Activated T-helper 1 cell treated with anti-CD3 and anti-CD28 coated beads, Interleukin-12 subunit alpha, Interleukin-12 subunit beta, Interleukin-2, Interleukin-4 antibody, amounts not matched to agents 30 ng/mL and 10 ng/mL and 1 ng/mL, durations not matched to agents 14 hours and 24 hours and 36 hours (primary cell): ENCODE data around the gene ACOX3. TPM values are rescaled to one million over a fixed set of nuclear protein-coding genes. Genes with fewer than 3 reads are reported as not detected.

Experiments used
- DNase-seq: peaks from one replicate; pipeline ENCODE4 v3.0.0; 2021; ENCODE audit warnings: low spot score
- H3K27ac Mint-ChIP-seq: one replicate; pipeline ENCODE4 v1.8.0; 2021; ENCODE audit warnings: mild to moderate bottlenecking, mixed read lengths
- H3K27me3 Mint-ChIP-seq: one replicate; pipeline ENCODE4 v1.8.0; 2022; ENCODE audit warnings: mild to moderate bottlenecking, moderate library complexity, mixed read lengths; ENCODE audit not compliant: insufficient read depth
- H3K36me3 Mint-ChIP-seq: one replicate; pipeline ENCODE4 v1.8.0; 2021; ENCODE audit warnings: low read depth, mixed read lengths
- H3K4me1 Mint-ChIP-seq: one replicate; pipeline ENCODE4 v1.8.0; 2021; ENCODE audit warnings: low read depth, mixed read lengths
- H3K4me3 Mint-ChIP-seq: one replicate; pipeline ENCODE4 v1.8.0; 2021; ENCODE audit warnings: mild to moderate bottlenecking, moderate library complexity, mixed read lengths
- H3K9me3 Mint-ChIP-seq: one replicate; pipeline ENCODE4 v1.8.0; 2021; ENCODE audit warnings: mixed read lengths
- intact Hi-C: fragments of 100-400 bp; cut with micrococcal nuclease; formaldehyde crosslinking; loops from one replicate; pipeline ENCODE4 v1.15.1; 2024
- total RNA-seq: library from RNA; stranded (reverse); gene quantifications from 2 replicates; pipeline ENCODE4 v1.2.3, GENCODE V29; 2022

ACOX3 gene
- total RNA-seq, 1 donor from 2014 or later = 20.7 TPM

- DNase-seq = no peak
- no peaks in the 10 kb centered on the region for H3K9me3 Mint-ChIP-seq
- peaks cover 9% of the 10 kb centered on the region for H3K36me3 Mint-ChIP-seq
- H3K4me1 Mint-ChIP-seq = no peaks in the 10 kb centered on the region
- H3K27ac Mint-ChIP-seq = no peak overlapping the region
- intact Hi-C loops = no loop called here
- H3K4me3 Mint-ChIP-seq = no peak overlapping the region
- H3K27me3 Mint-ChIP-seq = no peaks in the 10 kb centered on the region
Observed at GRCh38 chr4:8473198-8473919, 32.8 kb upstream of the ACOX3 start.

- Mint-ChIP-seq H3K4me3 (no peak overlapping the region), H3K27ac (no peak overlapping the region), H3K27me3 (no peaks in the 10 kb centered on the region), H3K9me3 (no peaks in the 10 kb centered on the region), H3K36me3 (peaks cover 9% of the 10 kb centered on the region), H3K4me1 (no peaks in the 10 kb centered on the region)
- DNase-seq = no peak
- intact Hi-C loops = no loop called here
Observed at GRCh38 chr4:8472689-8473197, 32.2 kb upstream of the ACOX3 start.

- Mint-ChIP-seq H3K27ac (no peak overlapping the region), H3K27me3 (no peaks in the 10 kb centered on the region), H3K9me3 (no peaks in the 10 kb centered on the region), H3K4me3 (no peak overlapping the region), H3K36me3 (peaks cover 9% of the 10 kb centered on the region), H3K4me1 (no peaks in the 10 kb centered on the region)
- intact Hi-C loops = no loop called here
- DNase-seq = no peak
Observed at GRCh38 chr4:8472158-8472688, 31.7 kb upstream of the ACOX3 start.

- intact Hi-C loops = no loop called here
- H3K4me3 Mint-ChIP-seq = no peak overlapping the region
Observed at GRCh38 chr4:8471211-8471875, 30.8 kb upstream of the ACOX3 start.

GRCh38 chr4:8470451-8471024 is 30.0 kb upstream of the ACOX3 start:
- intact Hi-C loops = no loop called here
- no peaks in the 10 kb centered on the region for H3K9me3 Mint-ChIP-seq
- no peak overlapping the region for H3K27ac Mint-ChIP-seq
- no peak overlapping the region for H3K4me3 Mint-ChIP-seq
- peaks cover 14% of the 10 kb centered on the region for H3K36me3 Mint-ChIP-seq
- H3K4me1 Mint-ChIP-seq = no peaks in the 10 kb centered on the region
- DNase-seq = no peak
- H3K27me3 Mint-ChIP-seq = no peaks in the 10 kb centered on the region

More at GRCh38 chr4:8471211-8471875, 30.8 kb upstream of the ACOX3 start:
- Mint-ChIP-seq H3K27ac (no peak overlapping the region), H3K27me3 (no peaks in the 10 kb centered on the region), H3K9me3 (no peaks in the 10 kb centered on the region), H3K4me1 (no peaks in the 10 kb centered on the region), H3K36me3 (peaks cover 14% of the 10 kb centered on the region)
- no peak for DNase-seq

- Mint-ChIP-seq H3K4me1 (no peaks in the 10 kb centered on the region), H3K36me3 (peaks cover 19% of the 10 kb centered on the region), H3K9me3 (no peaks in the 10 kb centered on the region), H3K27me3 (no peaks in the 10 kb centered on the region), H3K4me3 (no peak overlapping the region), H3K27ac (no peak overlapping the region)
- no peak for DNase-seq
- intact Hi-C loops = no loop called here
Observed at GRCh38 chr4:8469550-8469949, 29.0 kb upstream of the ACOX3 start.

- Mint-ChIP-seq H3K27ac (no peak overlapping the region), H3K36me3 (peaks cover 19% of the 10 kb centered on the region), H3K27me3 (no peaks in the 10 kb centered on the region), H3K4me1 (no peaks in the 10 kb centered on the region), H3K4me3 (no peak overlapping the region), H3K9me3 (no peaks in the 10 kb centered on the region)
- intact Hi-C loops = loop anchor here (1.0 kb wide), 1 partner anchor 78 kb away; no protein-coding TSS in a partner anchor
- DNase-seq = peak; percentile 25
Observed at GRCh38 chr4:8468746-8469535, 28.4 kb upstream of the ACOX3 start.

GRCh38 chr4:8467016-8467415 is 26.5 kb upstream of the ACOX3 start:
- no peak for DNase-seq
- H3K36me3 Mint-ChIP-seq = peaks cover 20% of the 10 kb centered on the region
- H3K4me1 Mint-ChIP-seq = no peaks in the 10 kb centered on the region
- H3K27ac Mint-ChIP-seq = no peak overlapping the region
- H3K9me3 Mint-ChIP-seq = no peaks in the 10 kb centered on the region
- H3K4me3 Mint-ChIP-seq = no peak overlapping the region
- H3K27me3 Mint-ChIP-seq = no peaks in the 10 kb centered on the region
- intact Hi-C loops = no loop called here

- no peak overlapping the region for H3K4me3 Mint-ChIP-seq
- H3K27ac Mint-ChIP-seq = no peak overlapping the region
- DNase-seq = no peak
- no peaks in the 10 kb centered on the region for H3K9me3 Mint-ChIP-seq
- H3K27me3 Mint-ChIP-seq = no peaks in the 10 kb centered on the region
- H3K36me3 Mint-ChIP-seq = peaks cover 20% of the 10 kb centered on the region
- no peaks in the 10 kb centered on the region for H3K4me1 Mint-ChIP-seq
- intact Hi-C loops = no loop called here
Observed at GRCh38 chr4:8465615-8466611, 25.4 kb upstream of the ACOX3 start.

- H3K36me3 Mint-ChIP-seq = peaks cover 22% of the 10 kb centered on the region
- H3K27me3 Mint-ChIP-seq = no peaks in the 10 kb centered on the region
- no peak for DNase-seq
- H3K4me3 Mint-ChIP-seq = no peak overlapping the region
- H3K9me3 Mint-ChIP-seq = no peaks in the 10 kb centered on the region
- no peaks in the 10 kb centered on the region for H3K4me1 Mint-ChIP-seq
- intact Hi-C loops = no loop called here
- no peak overlapping the region for H3K27ac Mint-ChIP-seq
Observed at GRCh38 chr4:8464381-8464780, 23.9 kb upstream of the ACOX3 start.

- intact Hi-C loops = no loop called here
- no peak for DNase-seq
- Mint-ChIP-seq H3K9me3 (no peaks in the 10 kb centered on the region), H3K4me1 (no peaks in the 10 kb centered on the region), H3K4me3 (no peak overlapping the region), H3K27ac (no peak overlapping the region), H3K27me3 (no peaks in the 10 kb centered on the region), H3K36me3 (peaks cover 18% of the 10 kb centered on the region)
Observed at GRCh38 chr4:8463811-8464210, 23.3 kb upstream of the ACOX3 start.

GRCh38 chr4:8461616-8462015 is 21.1 kb upstream of the ACOX3 start:
- H3K27me3 Mint-ChIP-seq = no peaks in the 10 kb centered on the region

More at GRCh38 chr4:8461616-8462015, 21.1 kb upstream of the ACOX3 start:
- H3K4me3 Mint-ChIP-seq = no peak overlapping the region
- no peak for DNase-seq
- intact Hi-C loops = no loop called here
- H3K9me3 Mint-ChIP-seq = no peaks in the 10 kb centered on the region
- no peak overlapping the region for H3K27ac Mint-ChIP-seq
- peaks cover 18% of the 10 kb centered on the region for H3K36me3 Mint-ChIP-seq
- no peaks in the 10 kb centered on the region for H3K4me1 Mint-ChIP-seq
